ENCODE measurements around the gene KCNMA1.

DNA sequence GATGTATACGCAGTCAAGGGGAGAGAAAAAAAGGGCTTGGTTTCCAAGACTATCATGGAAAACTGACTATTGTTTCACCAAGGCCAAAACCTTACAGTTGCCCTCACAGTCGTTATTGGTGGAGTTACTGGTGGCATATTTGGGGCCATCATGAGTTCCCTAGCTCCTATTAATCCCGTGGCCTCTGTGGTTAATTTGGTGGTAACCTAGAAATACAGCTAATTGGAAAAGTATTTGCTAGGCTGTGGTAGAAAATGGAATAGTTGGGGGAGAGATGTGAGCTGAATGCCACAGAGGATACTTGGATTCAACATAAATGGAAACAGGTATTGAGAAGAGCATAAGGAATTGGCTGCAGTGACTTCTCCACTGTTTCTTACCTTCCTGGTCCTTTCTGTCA, 450.7 kb downstream of the KCNMA1 start:
- TF ChIP-seq GATA3 (IDR thresholded peaks at IDR 0.05; ENCODE audit: low read depth, low read length): no peak
- TF ChIP-seq GATA2 (IDR thresholded peaks at IDR 0.05; ENCODE audit: low read depth, low read length): no peak

All from SH-SY5Y (cell line).